GM21390 (cell line): ENCODE results near the gene AATF.

Experiments used
- ATAC-seq: cut with Tn5 transposase; IDR thresholded peaks from one replicate; pipeline ENCODE4 v1.9.1; 2021; ENCODE audit not compliant: unreplicated experiment

AATF gene

GRCh38 chr17:37098910-37099664 lies 150.3 kb downstream of the AATF start:
- ATAC-seq, result no peak

GRCh38 chr17:37100231-37100630 lies 151.5 kb downstream of the AATF start:
- ATAC-seq, result no peak

GRCh38 chr17:37101306-37101705 lies 152.6 kb downstream of the AATF start:
- no peak for ATAC-seq

GRCh38 chr17:37103231-37103630 lies 154.5 kb downstream of the AATF start:
- no peak for ATAC-seq

- ATAC-seq, result no peak
These were observed 157.3 kb downstream of the AATF start for GRCh38 chr17:37106049-37106448.
